Chondrocyte (in vitro differentiated cells): Measurements from ENCODE around the gene MOXD1. TPM values are rescaled to one million over a fixed set of nuclear protein-coding genes. Genes with fewer than 3 reads are reported as not detected.

Source experiments
- DNase-seq: peaks from one replicate; pipeline ENCODE4 v3.0.0; 2021; ENCODE audit warnings: mixed read lengths, low spot score
- H3K27ac Mint-ChIP-seq: one replicate; pipeline ENCODE4 v1.8.0; 2021; ENCODE audit warnings: mild to moderate bottlenecking, moderate library complexity, mixed read lengths; ENCODE audit not compliant: unreplicated experiment
- H3K27me3 Mint-ChIP-seq: 2 replicates; pipeline ENCODE4 v1.8.0; 2021; ENCODE audit warnings: low read depth, mixed read lengths
- H3K36me3 Mint-ChIP-seq: 2 replicates; pipeline ENCODE4 v1.8.0; 2021; ENCODE audit warnings: low read depth, mixed read lengths
- H3K4me1 Mint-ChIP-seq: 2 replicates; pipeline ENCODE4 v1.8.0; 2021; ENCODE audit warnings: low read depth, mild to moderate bottlenecking, mixed read lengths
- H3K4me3 Mint-ChIP-seq: one replicate; pipeline ENCODE4 v1.8.0; 2021; ENCODE audit warnings: mild to moderate bottlenecking, moderate library complexity, mixed read lengths; ENCODE audit not compliant: unreplicated experiment
- H3K9me3 Mint-ChIP-seq: 2 replicates; pipeline ENCODE4 v1.8.0; 2021; ENCODE audit warnings: low read depth, mixed read lengths
- long read RNA-seq: library from polyadenylated mRNA; stranded (forward); transcript quantifications from one replicate; pipeline ENCODE4 v2.0.0, GENCODE V29; 2021
- total RNA-seq: library from RNA; stranded (reverse); gene quantifications from 3 replicates; pipeline ENCODE4 v1.2.1, GENCODE V29; 2021
- TF ChIP-seq, protein P1 (sequence below): fragments of 200-600 bp; sonication (generic); IDR thresholded peaks from 2 replicates; pipeline ENCODE4 v1.5.0; 2021; ENCODE audit warnings: antibody characterized with exemption, mild to moderate bottlenecking, moderate library complexity

MOXD1 gene
- 9.0 to 14.3 TPM (median 9.1 TPM) in 3 replicates for total RNA-seq
- long read RNA-seq, transcript MOXD1-202 (12 exons, 3,059 nt): major isoform, 25 of 30 reads
- long read RNA-seq, partial matches to known transcripts: 3 of 30 reads
- long read RNA-seq, other reads (novel, unspliced or antisense): 2 of 30 reads

DNA sequence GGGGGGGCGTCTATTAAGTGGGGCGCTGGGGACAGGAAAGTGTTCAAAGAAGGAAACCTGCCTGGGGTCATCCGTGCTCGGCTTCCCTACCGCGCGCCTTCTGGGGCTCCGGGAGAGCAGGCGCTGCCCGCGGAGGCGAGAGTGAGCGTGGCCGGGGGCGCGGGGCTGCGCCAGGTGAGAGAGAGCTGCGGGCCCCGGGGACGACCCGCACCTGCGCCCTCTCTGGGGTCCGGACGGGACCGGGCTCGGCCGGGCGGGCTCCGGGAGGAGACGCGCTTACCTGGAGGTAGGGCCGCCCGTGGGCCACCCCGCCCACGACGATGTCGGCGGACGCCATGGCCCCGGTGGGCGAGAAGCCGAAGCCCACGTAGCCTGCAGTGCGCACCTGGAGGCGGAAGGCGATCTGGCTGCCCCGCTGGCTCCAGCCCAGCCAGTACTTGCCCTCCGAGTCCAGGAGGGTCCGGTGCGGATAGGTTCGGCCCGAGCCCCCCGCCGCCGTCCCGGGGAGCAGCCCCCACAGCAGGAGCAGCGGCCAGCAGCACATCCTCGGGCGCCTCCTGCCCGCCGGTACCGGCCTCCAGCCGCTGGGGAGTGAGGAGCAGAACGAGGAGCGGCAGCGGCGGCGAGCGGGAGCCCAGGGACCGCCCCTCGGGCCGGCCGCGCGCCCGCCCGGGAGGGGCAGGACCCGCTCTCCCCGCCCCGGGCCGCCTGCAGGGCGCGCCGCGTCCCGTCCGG is at the start of gene MOXD1:
TSS of gene MOXD1 (minus strand) at position 593 of the 735 bp plus-strand sequence. CDS start at position 544, 49 bp downstream.
- no peaks in the 10 kb centered on the region for H3K27me3 Mint-ChIP-seq
- H3K27ac Mint-ChIP-seq: peak within 1 kb of the TSS; percentile 8
- H3K4me1 Mint-ChIP-seq: peaks cover 42% of the 10 kb centered on the region

DNA sequence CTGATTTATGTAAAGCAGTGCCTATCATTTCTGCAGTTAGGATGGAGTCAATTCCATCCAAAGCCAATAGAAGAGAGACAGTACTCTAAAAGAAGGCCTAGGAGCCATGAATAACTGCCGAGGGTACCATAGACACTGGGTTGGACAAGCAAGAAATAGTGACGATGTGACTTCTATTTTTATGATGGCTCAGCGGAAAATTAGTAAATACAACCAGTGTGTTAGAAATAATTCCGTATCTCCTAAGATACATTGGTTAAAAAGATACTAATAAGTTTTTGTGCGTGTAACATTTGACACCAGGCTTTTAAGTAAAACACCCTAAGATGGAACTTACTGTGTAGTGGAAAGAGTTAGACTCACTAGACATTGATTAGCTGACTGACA is 45.6 kb upstream of the MOXD1 start:
- Mint-ChIP-seq H3K36me3 (peaks cover 15% of the 10 kb centered on the region), H3K9me3 (peaks cover 8% of the 10 kb centered on the region), H3K27ac (no peak overlapping the region), H3K27me3 (no peaks in the 10 kb centered on the region), H3K4me3 (no peak overlapping the region), H3K4me1 (peaks cover 29% of the 10 kb centered on the region)
- no peak for DNase-seq
- TF ChIP-seq, protein P1, sequence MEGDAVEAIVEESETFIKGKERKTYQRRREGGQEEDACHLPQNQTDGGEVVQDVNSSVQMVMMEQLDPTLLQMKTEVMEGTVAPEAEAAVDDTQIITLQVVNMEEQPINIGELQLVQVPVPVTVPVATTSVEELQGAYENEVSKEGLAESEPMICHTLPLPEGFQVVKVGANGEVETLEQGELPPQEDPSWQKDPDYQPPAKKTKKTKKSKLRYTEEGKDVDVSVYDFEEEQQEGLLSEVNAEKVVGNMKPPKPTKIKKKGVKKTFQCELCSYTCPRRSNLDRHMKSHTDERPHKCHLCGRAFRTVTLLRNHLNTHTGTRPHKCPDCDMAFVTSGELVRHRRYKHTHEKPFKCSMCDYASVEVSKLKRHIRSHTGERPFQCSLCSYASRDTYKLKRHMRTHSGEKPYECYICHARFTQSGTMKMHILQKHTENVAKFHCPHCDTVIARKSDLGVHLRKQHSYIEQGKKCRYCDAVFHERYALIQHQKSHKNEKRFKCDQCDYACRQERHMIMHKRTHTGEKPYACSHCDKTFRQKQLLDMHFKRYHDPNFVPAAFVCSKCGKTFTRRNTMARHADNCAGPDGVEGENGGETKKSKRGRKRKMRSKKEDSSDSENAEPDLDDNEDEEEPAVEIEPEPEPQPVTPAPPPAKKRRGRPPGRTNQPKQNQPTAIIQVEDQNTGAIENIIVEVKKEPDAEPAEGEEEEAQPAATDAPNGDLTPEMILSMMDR: no peak

More for the DNA sequence above, at the start of gene MOXD1:
- TF ChIP-seq, protein P1: peak; percentile 66
- DNase-seq: peak; percentile 81
- Mint-ChIP-seq H3K36me3 (no peaks in the 10 kb centered on the region), H3K9me3 (peaks cover 3% of the 10 kb centered on the region), H3K4me3 (peak within 1 kb of the TSS; percentile 72)

DNA sequence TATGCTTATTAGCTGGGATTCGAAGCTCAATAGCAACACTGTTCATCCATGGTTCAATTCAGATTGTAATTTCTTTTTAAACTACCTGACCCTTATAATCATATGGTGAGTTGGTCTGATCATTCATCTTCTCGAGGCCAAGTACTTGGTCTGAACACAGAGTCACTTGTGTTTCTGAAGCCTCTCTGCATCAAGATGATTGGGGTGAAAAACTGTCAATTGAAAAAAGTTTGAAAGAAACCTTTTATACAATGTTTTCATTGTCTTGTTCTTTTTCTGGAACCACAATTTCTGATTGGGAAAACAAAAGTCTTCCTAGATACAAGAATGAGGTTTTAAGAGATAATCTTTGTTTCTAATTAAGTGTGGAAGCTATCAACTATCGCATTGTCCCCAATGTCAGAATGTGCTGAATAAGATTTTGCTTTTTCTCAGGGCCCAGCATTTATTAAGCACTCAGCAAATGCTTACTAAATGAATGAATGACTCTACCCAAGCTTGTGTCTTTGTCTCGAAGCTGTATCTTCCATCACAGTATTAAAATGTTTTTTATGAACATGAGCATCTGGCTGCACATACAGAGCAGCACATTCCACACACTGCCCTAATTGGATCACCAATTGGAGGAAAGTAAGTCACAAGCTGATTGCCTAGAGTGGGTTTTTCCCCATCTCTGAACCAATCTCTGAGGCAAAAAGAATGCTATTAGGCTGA is 45.0 kb upstream of the MOXD1 start:
- H3K27ac Mint-ChIP-seq: no peak overlapping the region
- H3K4me1 Mint-ChIP-seq: peaks cover 29% of the 10 kb centered on the region
- DNase-seq: no peak
- H3K36me3 Mint-ChIP-seq: peaks cover 15% of the 10 kb centered on the region
- H3K4me3 Mint-ChIP-seq: no peak overlapping the region
- H3K27me3 Mint-ChIP-seq: no peaks in the 10 kb centered on the region
- TF ChIP-seq, protein P1: no peak
- peaks cover 11% of the 10 kb centered on the region for H3K9me3 Mint-ChIP-seq

DNA sequence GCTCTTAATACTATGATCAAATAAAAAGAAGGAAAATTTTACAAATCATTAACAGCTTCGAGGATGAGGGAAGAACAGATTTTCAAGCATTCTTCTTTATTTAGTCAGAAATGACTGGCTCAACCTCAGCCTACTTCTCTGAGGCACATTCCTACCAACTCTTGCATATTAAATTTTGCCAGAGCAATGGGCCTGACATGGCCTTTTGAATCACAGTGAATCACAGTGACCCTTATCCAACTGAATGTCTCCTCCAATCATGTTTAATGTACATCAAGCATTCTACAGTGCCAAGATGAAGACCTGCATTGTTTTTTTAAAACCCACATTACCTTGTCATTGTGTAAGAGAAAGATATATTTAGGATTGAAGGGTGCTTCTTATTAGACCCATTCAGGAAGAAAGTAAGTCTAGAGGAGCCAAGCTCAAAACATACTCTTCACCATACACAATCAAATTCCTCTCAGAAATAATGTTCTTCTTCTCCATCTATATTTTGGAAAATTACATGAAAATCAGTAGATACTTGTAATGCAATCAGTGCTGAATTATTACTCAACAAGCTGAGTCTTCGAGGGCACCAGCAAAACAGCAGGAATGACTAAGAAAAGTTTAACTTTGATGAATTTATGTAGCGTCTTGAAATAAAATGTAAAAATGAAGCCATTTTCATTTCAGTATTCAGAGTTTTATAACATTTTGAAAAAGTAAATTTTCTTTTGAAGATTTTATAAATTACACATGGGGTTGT is 44.1 kb upstream of the MOXD1 start:
- peaks cover 11% of the 10 kb centered on the region for H3K9me3 Mint-ChIP-seq
- DNase-seq: no peak

More for the DNA sequence above, 44.1 kb upstream of the MOXD1 start:
- TF ChIP-seq, protein P1: no peak
- H3K27ac Mint-ChIP-seq: peak overlapping the region; percentile 52
- peaks cover 9% of the 10 kb centered on the region for H3K36me3 Mint-ChIP-seq
- no peak overlapping the region for H3K4me3 Mint-ChIP-seq
- no peaks in the 10 kb centered on the region for H3K27me3 Mint-ChIP-seq
- peaks cover 29% of the 10 kb centered on the region for H3K4me1 Mint-ChIP-seq
